HL-60 (cell line): ENCODE data around the gene NUP93.

Experiments used
- POLR2AphosphoS5 ChIP-seq: IDR thresholded peaks from 2 replicates; pipeline ENCODE4 v1.6.1; 2012; ENCODE audit warnings: low read depth
- REST ChIP-seq: IDR thresholded peaks from 2 replicates; pipeline ENCODE4 v1.6.1; 2012; ENCODE audit warnings: low read depth; ENCODE audit not compliant: insufficient replicate concordance
- SPI1 ChIP-seq: IDR thresholded peaks from 2 replicates; pipeline ENCODE4 v1.6.1; 2012; ENCODE audit warnings: low read depth, mild to moderate bottlenecking, borderline replicate concordance
- TF ChIP-seq, protein P1 (sequence below): IDR thresholded peaks from one replicate; pipeline ENCODE4 v1.5.1; 2011; ENCODE audit warnings: low read length, control low read depth, inconsistent platforms; ENCODE audit not compliant: insufficient read depth

DNA sequence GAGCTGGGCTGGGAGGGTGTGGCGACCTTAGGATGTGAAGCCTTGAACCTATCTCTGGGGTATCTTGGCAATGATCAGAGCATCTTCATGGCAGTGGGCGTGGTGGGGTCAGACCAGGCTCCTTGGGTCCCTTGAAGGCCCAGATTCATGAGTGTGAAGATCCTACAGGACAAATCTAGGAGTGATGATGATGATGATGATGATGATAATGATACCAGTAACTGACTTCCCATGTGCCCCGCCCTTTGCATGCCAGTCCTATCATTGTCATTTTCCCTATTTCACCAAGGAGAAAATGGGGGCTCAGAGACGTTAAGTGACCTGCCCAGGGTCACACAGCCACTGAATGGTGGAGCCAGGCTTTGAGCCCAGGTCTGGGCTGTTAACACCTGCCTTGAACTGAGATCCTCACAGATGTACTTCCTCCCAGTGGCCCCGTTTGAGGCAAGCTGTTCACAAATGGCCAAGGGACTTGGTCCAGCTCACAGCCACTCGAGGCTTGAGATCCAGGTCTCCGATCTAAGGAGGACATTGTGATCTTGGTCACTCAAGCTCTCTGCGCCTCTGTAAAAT, 148.4 kb downstream of the NUP93 start:
- TF ChIP-seq, protein P1, sequence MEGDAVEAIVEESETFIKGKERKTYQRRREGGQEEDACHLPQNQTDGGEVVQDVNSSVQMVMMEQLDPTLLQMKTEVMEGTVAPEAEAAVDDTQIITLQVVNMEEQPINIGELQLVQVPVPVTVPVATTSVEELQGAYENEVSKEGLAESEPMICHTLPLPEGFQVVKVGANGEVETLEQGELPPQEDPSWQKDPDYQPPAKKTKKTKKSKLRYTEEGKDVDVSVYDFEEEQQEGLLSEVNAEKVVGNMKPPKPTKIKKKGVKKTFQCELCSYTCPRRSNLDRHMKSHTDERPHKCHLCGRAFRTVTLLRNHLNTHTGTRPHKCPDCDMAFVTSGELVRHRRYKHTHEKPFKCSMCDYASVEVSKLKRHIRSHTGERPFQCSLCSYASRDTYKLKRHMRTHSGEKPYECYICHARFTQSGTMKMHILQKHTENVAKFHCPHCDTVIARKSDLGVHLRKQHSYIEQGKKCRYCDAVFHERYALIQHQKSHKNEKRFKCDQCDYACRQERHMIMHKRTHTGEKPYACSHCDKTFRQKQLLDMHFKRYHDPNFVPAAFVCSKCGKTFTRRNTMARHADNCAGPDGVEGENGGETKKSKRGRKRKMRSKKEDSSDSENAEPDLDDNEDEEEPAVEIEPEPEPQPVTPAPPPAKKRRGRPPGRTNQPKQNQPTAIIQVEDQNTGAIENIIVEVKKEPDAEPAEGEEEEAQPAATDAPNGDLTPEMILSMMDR, result no peak
- TF ChIP-seq POLR2AphosphoS5, result no peak
- TF ChIP-seq REST, result no peak
- no peak for TF ChIP-seq SPI1
